ENCODE measurements around the gene CPB1. TPM values are rescaled to one million over a fixed set of nuclear protein-coding genes. Genes with fewer than 3 reads are reported as not detected.

The CPB1 gene
- total RNA-seq, 1 donor, result under 0.01 TPM

DNA sequence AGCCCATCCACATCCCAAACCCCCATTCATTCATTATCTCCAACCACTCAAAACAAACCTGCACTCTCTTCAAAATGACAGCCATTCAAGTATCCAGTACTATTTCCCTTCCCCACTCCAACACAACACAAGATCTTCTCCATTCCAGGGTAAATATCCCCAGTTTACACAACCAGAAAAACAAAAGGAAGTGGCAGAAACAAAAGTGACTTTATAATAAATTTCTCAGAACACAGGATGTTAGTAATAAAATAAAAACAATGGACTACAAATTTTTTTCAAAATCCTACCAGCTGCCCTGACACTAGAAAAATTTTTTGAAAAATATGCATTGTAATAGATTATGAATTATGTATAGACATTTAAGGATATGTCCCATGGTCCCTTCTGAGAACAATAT is 51.6 kb downstream of the CPB1 start:
- no peak for DNase-seq (ENCODE audit: low read depth in 2 of 3, low spot score in 2 of 3)

DNA sequence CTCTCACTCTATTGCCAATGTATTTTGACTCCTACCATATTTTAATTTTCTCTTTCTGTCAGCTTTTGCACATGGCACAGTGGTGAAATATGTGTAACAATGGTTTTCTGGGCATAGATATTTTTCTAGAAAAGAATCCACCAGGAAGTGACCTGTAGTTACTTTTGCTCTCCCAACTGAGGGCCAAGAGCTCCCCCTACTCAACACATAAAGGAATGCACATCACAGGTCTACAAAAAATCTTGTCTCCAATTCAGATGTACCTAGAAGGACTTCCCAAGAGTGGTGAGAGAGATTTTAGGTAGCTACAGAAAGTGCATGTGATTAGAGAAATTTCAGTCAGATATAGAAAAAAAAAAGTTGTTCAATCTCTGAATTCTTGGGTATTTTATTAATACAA is 53.1 kb downstream of the CPB1 start:
- DNase-seq (ENCODE audit: low read depth in 2 of 3, low spot score in 2 of 3), result peak in 2 of 3 donors; percentile 45 to 59

DNA sequence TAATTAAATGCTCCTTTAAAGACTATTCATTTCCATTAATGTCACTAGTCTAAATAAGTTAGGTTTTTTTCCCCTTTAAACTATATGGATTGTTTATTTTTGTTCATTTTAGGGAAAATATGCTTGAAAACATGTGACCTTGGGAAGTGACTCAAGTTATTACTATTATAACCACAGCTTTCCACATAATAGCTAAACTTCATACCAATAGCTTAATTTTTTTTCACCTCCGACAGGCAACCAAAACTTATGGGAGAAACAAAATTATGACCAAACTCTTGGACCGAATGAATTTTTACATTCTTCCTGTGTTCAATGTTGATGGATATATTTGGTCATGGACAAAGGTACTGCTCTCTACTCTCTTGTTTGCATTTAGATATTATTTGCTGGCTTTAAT is 53.7 kb downstream of the CPB1 start:
- no peak for DNase-seq (ENCODE audit: low read depth in 2 of 3, low spot score in 2 of 3)

DNA sequence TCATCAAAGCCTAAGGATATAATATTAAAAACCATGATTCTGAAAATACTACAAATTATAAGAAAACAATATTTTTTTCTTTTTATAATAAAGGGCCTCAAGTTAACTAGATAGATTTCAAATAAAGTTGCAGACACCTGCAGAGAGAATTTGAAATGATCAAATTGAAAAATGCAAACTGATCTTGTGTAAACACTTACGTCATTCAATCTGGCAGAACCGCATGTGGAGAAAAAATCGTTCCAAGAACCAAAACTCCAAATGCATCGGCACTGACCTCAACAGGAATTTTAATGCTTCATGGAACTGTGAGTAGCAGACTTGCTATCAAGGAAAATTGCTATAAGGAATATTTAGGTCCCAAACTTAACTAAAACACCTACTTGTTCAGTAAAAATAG is 54.7 kb downstream of the CPB1 start:
- DNase-seq (ENCODE audit: low read depth in 2 of 3, low spot score in 2 of 3), result no peak

DNA sequence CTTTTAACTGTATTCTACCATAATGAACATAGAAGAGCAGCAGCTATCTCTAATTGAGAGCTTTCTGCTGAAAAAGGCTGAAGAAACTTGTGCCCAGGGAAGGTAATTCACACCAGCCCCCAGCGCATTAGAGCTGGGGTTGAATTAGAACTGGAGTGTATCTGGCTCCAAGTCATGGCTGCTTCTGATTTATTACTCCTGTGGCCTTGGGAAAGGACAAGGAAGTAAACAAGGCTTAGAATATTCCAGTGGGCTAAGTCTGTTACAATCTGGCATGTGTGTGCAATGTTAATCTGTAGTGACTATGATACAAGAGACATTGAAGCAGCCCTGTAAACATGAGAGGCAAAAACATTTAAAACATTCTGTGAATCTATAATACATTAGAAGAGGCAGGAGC is 55.6 kb downstream of the CPB1 start:
- DNase-seq (ENCODE audit: low read depth in 2 of 3, low spot score in 2 of 3), result no peak

DNA sequence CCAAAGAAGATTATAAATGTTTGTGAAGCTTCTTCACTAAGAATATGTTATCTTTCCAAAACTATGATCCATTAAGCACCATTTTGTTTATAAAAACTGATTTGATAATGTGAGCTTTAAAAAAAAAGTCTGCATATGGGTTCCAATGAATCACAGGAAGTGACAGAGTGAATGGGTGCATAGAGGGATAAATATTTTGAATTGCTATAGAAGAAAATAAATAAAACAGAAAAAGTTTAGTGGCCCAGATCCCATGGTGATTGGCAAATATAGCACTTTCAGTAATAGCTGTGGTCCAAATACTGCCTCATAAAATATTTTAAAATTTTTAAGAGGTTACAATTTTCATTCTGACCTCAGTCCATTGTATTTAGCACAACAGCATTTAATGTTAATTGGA is 56.6 kb downstream of the CPB1 start:
- no peak for DNase-seq (ENCODE audit: low read depth in 2 of 3, low spot score in 2 of 3)

DNA sequence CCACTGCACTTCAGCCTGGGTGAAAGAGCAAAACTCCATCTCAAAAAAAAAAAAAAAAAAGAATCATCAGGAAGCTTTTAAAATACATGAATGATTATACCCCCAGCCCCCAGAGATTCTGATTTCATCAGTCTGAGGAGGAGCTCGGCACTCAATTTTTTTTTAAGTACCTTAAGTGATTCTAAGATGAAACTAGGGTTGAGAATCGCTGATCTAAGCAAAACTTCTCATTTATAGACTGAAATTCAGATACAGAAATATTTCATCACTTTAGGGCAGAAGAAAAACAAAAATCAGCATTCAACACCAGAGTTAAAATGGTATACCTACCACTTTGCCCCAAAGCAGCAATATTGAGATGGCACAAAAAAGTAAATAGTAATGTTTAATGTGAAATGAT is 62.2 kb downstream of the CPB1 start:
- no peak for DNase-seq (ENCODE audit: low read depth in 2 of 3, low spot score in 2 of 3)

DNA sequence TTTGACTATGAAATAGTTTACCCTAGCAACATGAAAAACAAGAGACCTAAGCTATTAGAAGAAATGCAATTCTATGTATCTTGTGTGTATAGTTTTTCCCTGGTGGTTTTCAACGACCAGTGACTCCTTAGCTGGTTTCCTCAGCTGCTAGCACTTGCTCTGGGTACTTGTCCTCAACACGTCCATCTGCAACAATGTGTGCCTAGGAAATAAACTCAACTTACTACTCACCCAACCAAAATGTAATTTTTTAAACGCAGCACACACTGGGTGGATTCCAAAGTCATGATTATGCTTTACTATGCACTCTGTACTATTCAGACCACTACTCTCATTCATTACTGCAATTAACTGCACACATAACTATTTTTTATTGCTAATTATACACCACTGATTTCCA is 68.5 kb downstream of the CPB1 start:
- DNase-seq (ENCODE audit: low read depth in 2 of 3, low spot score in 2 of 3), result no peak

DNA sequence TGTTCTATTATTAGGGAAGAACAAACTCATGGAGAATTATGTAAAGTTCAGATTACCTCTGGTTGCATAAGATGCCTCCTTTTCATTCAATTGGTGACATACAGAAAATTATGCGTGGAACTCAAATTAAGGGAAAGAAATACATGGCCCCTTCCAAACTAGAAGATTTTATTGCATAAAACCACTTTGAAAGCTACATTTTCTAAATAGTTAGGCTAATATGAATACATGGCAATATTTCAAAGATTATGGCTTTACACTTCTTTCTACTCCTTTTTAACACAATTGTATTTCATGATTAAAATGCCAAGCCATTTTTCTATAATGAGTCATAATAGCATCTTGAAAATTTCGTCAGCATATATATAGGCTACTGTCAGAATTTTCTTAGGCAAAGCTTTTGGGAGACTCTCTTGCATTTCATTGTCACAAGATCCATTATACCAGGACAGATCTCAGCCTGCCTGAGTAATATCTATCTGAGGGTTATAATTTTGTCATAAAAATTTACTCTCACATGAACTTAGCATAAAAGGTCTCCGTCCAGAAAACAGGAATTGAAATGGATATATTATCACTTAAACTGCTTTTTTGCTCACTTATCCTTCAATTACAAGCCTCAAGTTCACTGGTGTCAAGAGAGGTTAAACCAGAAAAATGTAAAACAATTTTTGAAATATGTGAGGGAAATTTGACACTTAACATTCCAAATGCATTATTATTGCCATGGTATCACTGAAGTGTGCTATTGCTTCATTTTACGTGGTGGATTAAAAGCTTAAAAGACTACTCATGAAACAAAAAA is 74.6 kb downstream of the CPB1 start:
- DNase-seq (ENCODE audit: low read depth in 2 of 3, low spot score in 2 of 3), result no peak

DNA sequence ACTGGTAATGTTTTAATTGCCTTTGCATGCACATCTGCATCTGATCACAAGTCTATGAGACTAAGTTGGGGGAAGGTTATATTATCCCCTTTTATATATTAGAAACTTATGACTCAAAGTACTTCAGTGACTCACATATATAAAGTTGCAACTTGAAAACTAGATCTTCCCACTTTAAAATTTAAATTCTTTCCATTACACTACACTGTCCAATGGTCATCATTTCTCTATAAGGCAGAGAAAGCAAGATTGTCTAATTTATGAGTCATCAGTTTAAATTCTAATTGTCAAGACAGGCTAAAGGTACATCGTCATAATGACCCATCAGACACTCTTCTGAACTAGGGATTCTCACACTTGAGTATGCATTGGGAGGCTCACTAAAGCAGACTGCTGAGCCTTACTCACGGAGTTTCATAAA is 75.4 kb downstream of the CPB1 start:
- DNase-seq (ENCODE audit: low read depth in 2 of 3, low spot score in 2 of 3), result no peak

DNA sequence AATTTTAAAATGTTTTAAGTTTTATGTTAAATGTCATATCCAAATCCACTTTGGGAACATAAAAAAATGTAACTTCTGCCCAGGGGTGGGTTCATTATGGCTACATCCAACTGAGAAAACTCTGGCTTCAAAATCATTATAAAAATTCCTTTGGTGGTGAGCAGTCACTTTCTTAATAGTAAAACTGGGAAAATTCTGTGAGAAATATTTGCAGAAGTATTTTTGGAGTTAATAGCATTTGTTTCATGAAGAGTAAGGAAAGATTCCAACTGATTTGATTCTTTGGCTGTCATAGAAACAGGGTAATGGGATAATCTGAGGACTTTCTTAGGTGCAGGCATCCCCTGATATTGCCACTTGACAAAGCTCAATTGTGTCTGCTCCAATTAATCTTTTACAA is 76.3 kb downstream of the CPB1 start:
- no peak for DNase-seq (ENCODE audit: low read depth in 2 of 3, low spot score in 2 of 3)

DNA sequence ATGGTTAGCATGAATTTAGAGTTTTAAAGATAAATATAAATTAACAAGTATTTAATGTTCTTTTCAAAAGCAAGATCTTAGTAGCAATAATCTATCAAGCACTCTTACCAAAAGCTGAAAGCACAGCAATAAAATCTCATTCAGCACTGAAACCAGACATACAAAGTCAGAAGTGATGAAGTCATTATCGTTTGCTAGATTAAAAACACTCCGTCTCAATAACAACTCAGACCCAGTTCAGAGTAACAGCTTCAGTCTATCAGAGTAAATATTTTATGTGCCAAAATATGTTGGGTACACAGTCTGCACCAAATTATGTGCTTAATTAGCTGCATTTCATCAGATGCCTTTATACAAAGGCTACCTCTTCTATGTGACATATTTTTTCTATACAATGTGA is 79.1 kb downstream of the CPB1 start:
- DNase-seq (ENCODE audit: low read depth in 2 of 3, low spot score in 2 of 3), result no peak

Other genes with a start within 250 kb of the CPB1 start
- not detected for gene AGTR1, start 129.9 kb upstream of the CPB1 start, total RNA-seq
- gene CPA3, start 37.5 kb downstream of the CPB1 start, total RNA-seq, result 80.5 TPM
- 38.2 TPM for gene GYG1, start 163.7 kb downstream of the CPB1 start, total RNA-seq